ENCODE results near the gene GGCT. TPM values are rescaled to one million over a fixed set of nuclear protein-coding genes. Genes with fewer than 3 reads are reported as not detected.

Gene GGCT
- polyA plus RNA-seq, 3 donors, result 7.6 to 18.1 (median 10.7) TPM

DNA sequence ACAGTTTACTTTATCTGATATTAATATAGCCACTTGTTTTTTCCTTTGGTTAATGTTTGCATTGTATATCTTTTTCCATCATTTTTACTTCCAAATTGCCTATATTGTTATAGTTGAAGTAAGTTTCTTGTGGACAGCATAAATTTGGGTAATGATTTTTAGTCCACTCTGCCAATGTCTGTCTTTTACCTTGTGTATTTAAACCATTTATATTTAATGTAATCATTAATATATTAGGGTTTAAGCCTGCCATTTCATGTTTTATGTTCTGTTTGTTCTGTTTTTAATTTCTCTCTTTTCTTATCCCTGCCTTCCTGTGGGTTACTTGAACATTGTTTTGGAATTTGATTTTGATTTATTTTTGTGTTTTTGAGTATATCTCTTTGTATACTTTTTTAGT lies 13.2 kb downstream of the GGCT start:
- H3K27ac Mint-ChIP-seq, result no peak overlapping the region
- Histone ChIP-seq H3K27ac (ENCODE audit: low read depth in 1 of 2, low read length in 2 of 2) (no peak overlapping the region), H3K79me2 (ENCODE audit: insufficient read depth, low read length) (no peaks in the 10 kb centered on the region), H3K27me3 (ENCODE audit: control insufficient read depth in 2 of 2, insufficient read depth in 2 of 2, low read length in 2 of 2) (no peaks in the 10 kb centered on the region), H3K36me3 (replicated peaks in 1 of 2; ENCODE audit: control insufficient read depth in 1 of 2, insufficient read depth in 2 of 2, low read length in 2 of 2) (peaks cover 2 to 3% of the 10 kb centered on the region in 2 donors), H3K4me1 (ENCODE audit: control insufficient read depth in 1 of 2, insufficient read depth in 2 of 2, low read length in 2 of 2) (no peaks in the 10 kb centered on the region), H2AFZ (ENCODE audit: insufficient read depth, low read depth, low read length, poor library complexity, severe bottlenecking) (no peak overlapping the region), H3K4me3 (replicated peaks in 1 of 3; ENCODE audit: low read depth in 2 of 3, low read length in 3 of 3) (no peak overlapping the region), H3K9ac (ENCODE audit: insufficient read depth, low read length, poor library complexity, severe bottlenecking) (no peak overlapping the region), H3K9me3 (replicated peaks in 1 of 2; ENCODE audit: control insufficient read depth in 1 of 2, insufficient read depth in 1 of 2, low read length in 2 of 2) (peaks cover 0 to 4% of the 10 kb centered on the region in 2 donors), H4K20me1 (ENCODE audit: insufficient read depth, low read length) (no peaks in the 10 kb centered on the region), H3K4me2 (replicated peaks; ENCODE audit: extremely low read depth, low read length, poor library complexity, severe bottlenecking) (no peak overlapping the region)
- TF ChIP-seq, protein P1, sequence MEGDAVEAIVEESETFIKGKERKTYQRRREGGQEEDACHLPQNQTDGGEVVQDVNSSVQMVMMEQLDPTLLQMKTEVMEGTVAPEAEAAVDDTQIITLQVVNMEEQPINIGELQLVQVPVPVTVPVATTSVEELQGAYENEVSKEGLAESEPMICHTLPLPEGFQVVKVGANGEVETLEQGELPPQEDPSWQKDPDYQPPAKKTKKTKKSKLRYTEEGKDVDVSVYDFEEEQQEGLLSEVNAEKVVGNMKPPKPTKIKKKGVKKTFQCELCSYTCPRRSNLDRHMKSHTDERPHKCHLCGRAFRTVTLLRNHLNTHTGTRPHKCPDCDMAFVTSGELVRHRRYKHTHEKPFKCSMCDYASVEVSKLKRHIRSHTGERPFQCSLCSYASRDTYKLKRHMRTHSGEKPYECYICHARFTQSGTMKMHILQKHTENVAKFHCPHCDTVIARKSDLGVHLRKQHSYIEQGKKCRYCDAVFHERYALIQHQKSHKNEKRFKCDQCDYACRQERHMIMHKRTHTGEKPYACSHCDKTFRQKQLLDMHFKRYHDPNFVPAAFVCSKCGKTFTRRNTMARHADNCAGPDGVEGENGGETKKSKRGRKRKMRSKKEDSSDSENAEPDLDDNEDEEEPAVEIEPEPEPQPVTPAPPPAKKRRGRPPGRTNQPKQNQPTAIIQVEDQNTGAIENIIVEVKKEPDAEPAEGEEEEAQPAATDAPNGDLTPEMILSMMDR (IDR thresholded peaks at IDR 0.05), result no peak
- peaks cover 9 to 10% of the 10 kb centered on the region in 2 donors for H3K36me3 Mint-ChIP-seq
- H3K27me3 Mint-ChIP-seq (ENCODE audit: low read depth in 3 of 3), result peaks cover 0 to 3% (median 0%) of the 10 kb centered on the region in 3 donors
- peaks cover 5 to 24% (median 17%) of the 10 kb centered on the region in 7 donors for H3K9me3 Mint-ChIP-seq
- intact Hi-C loops (cut with micrococcal nuclease), result no loop called here
- DNase-seq, result no peak
- no peak overlapping the region for H3K4me3 Mint-ChIP-seq
- no peaks in the 10 kb centered on the region for H3K4me1 Mint-ChIP-seq

DNA sequence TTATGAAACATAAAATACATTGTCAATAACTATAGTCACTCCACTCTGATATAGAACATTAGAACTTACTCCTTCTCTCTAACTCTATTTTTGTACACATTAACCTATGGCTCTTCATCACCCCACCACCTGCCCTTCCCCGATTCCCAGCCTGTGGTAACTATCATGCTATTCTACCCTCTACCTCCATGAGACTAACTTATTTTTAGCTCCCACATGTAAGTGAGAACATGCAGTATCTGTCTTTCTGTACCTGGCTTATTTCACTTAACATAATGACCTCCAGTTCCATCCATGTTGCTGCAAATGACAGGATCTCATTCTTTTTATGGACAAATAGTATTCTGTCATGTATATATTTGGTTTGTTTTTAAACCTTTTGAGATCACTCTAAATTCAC lies 17.3 kb downstream of the GGCT start:
- Histone ChIP-seq H3K27me3 (ENCODE audit: control insufficient read depth in 2 of 2, insufficient read depth in 2 of 2, low read length in 2 of 2) (no peaks in the 10 kb centered on the region), H3K4me2 (replicated peaks; ENCODE audit: extremely low read depth, low read length, poor library complexity, severe bottlenecking) (no peak overlapping the region), H3K4me1 (ENCODE audit: control insufficient read depth in 1 of 2, insufficient read depth in 2 of 2, low read length in 2 of 2) (no peaks in the 10 kb centered on the region), H3K9me3 (replicated peaks in 1 of 2; ENCODE audit: control insufficient read depth in 1 of 2, insufficient read depth in 1 of 2, low read length in 2 of 2) (peaks cover 0 to 4% of the 10 kb centered on the region in 2 donors), H4K20me1 (ENCODE audit: insufficient read depth, low read length) (no peaks in the 10 kb centered on the region), H3K4me3 (replicated peaks in 1 of 3; ENCODE audit: low read depth in 2 of 3, low read length in 3 of 3) (no peak overlapping the region), H3K9ac (ENCODE audit: insufficient read depth, low read length, poor library complexity, severe bottlenecking) (no peak overlapping the region), H3K36me3 (replicated peaks in 1 of 2; ENCODE audit: control insufficient read depth in 1 of 2, insufficient read depth in 2 of 2, low read length in 2 of 2) (no peaks in the 10 kb centered on the region), H2AFZ (ENCODE audit: insufficient read depth, low read depth, low read length, poor library complexity, severe bottlenecking) (no peak overlapping the region), H3K27ac (ENCODE audit: low read depth in 1 of 2, low read length in 2 of 2) (no peak overlapping the region), H3K79me2 (ENCODE audit: insufficient read depth, low read length) (no peaks in the 10 kb centered on the region)
- Mint-ChIP-seq H3K36me3 (no peaks in the 10 kb centered on the region), H3K4me1 (no peaks in the 10 kb centered on the region), H3K27ac (no peak overlapping the region), H3K4me3 (no peak overlapping the region), H3K27me3 (ENCODE audit: low read depth in 3 of 3) (peaks cover 0 to 3% (median 0%) of the 10 kb centered on the region in 3 donors), H3K9me3 (peaks cover 5 to 18% (median 13%) of the 10 kb centered on the region in 7 donors)
- TF ChIP-seq, protein P1 (IDR thresholded peaks at IDR 0.05), result no peak
- WGBS (ENCODE audit: insufficient coverage), result 86% methylated on average over 1 of the region's 1 CpG
- DNase-seq, result no peak
- intact Hi-C loops (cut with micrococcal nuclease), result no loop called here

Data from CD14-positive monocyte (primary cell).